Measurements from ENCODE around the gene KCNG2. TPM values are rescaled to one million over a fixed set of nuclear protein-coding genes. Genes with fewer than 3 reads are reported as not detected.

Gene KCNG2
- total and polyA plus RNA-seq, 2 donors (not counting 1 experiment from before 2014, with no cell fraction given) = not detected

DNA sequence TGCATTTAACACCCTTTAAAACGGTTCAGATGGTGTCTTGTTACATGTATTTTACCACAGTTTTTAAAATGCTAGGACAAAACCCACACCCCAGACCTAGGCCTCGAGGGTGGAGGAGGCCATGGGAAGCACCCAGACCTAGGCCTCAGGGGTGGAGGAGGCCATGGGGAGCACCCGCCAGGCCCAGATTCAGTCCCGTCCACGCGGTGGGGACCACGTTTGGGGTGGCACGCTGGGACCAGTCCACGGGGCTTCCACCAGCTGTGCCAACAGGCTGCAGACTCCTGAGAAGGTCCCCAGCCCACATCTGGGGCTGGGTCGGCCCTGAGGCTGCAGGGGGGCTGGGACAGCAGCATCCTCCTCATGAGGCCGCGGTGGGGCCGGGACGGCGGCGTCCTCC, 90.3 kb downstream of the KCNG2 start:
- Mint-ChIP-seq H3K27ac (no peak overlapping the region), H3K4me3 (no peak overlapping the region), H3K27me3 (no peaks in the 10 kb centered on the region), H3K9me3 (ENCODE audit: insufficient read depth) (peaks cover 22% of the 10 kb centered on the region), H3K4me1 (no peaks in the 10 kb centered on the region)
- Histone ChIP-seq H3K36me3 (replicated peaks in 1 of 2; ENCODE audit: control extremely low read depth in 1 of 2, control insufficient read depth in 1 of 2, extremely low read depth in 1 of 2, insufficient read depth in 2 of 2, low read length in 1 of 2) (no peaks in the 10 kb centered on the region), H2AFZ (ENCODE audit: insufficient read depth, low read depth, low read length, poor library complexity, severe bottlenecking) (no peak overlapping the region), H3K79me2 (ENCODE audit: control insufficient read depth, insufficient read depth, low read length) (no peaks in the 10 kb centered on the region), H3K9me3 (ENCODE audit: control extremely low read depth in 1 of 3, control insufficient read depth in 2 of 3, insufficient read depth in 1 of 3, low read length in 2 of 3) (peaks cover 3 to 55% (median 36%) of the 10 kb centered on the region in 3 donors), H4K20me1 (ENCODE audit: control insufficient read depth, insufficient read depth, low read length, poor library complexity, severe bottlenecking) (no peaks in the 10 kb centered on the region), H3K9ac (ENCODE audit: low read length) (no peak overlapping the region), H3K27ac (ENCODE audit: low read length in 2 of 2) (no peak overlapping the region), H3K27me3 (replicated peaks in 1 of 4; ENCODE audit: control extremely low read depth in 1 of 4, control insufficient read depth in 3 of 4, insufficient read depth in 4 of 4, low read length in 3 of 4) (no peaks in the 10 kb centered on the region), H3K4me3 (ENCODE audit: control extremely low read depth in 1 of 5, extremely low read depth in 1 of 5, insufficient read depth in 1 of 5, low read depth in 2 of 5, low read length in 4 of 5) (no peak overlapping the region), H3K4me2 (replicated peaks; ENCODE audit: low read depth, low read length, poor library complexity, severe bottlenecking) (no peak overlapping the region), H3K4me1 (ENCODE audit: control insufficient read depth in 2 of 2, insufficient read depth in 2 of 2, low read length in 2 of 2) (no peaks in the 10 kb centered on the region)
- ATAC-seq (ENCODE audit: low read depth) = no peak
- 96% methylated on average over 14 of the region's 16 CpGs for WGBS (ENCODE audit: insufficient coverage)
- no peak for TF ChIP-seq EZH2 (IDR thresholded peaks at IDR 0.05; ENCODE audit: borderline replicate concordance, insufficient read depth, low read depth, low read length, poor library complexity, severe bottlenecking)
- TF ChIP-seq, protein P1, sequence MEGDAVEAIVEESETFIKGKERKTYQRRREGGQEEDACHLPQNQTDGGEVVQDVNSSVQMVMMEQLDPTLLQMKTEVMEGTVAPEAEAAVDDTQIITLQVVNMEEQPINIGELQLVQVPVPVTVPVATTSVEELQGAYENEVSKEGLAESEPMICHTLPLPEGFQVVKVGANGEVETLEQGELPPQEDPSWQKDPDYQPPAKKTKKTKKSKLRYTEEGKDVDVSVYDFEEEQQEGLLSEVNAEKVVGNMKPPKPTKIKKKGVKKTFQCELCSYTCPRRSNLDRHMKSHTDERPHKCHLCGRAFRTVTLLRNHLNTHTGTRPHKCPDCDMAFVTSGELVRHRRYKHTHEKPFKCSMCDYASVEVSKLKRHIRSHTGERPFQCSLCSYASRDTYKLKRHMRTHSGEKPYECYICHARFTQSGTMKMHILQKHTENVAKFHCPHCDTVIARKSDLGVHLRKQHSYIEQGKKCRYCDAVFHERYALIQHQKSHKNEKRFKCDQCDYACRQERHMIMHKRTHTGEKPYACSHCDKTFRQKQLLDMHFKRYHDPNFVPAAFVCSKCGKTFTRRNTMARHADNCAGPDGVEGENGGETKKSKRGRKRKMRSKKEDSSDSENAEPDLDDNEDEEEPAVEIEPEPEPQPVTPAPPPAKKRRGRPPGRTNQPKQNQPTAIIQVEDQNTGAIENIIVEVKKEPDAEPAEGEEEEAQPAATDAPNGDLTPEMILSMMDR (IDR thresholded peaks at IDR 0.05) = no peak
- intact Hi-C loops (cut with micrococcal nuclease) = no loop called here
- POLR2A ChIA-PET = no interaction called here
- CTCF ChIA-PET = no interaction called here
- no peak for DNase-seq

DNA sequence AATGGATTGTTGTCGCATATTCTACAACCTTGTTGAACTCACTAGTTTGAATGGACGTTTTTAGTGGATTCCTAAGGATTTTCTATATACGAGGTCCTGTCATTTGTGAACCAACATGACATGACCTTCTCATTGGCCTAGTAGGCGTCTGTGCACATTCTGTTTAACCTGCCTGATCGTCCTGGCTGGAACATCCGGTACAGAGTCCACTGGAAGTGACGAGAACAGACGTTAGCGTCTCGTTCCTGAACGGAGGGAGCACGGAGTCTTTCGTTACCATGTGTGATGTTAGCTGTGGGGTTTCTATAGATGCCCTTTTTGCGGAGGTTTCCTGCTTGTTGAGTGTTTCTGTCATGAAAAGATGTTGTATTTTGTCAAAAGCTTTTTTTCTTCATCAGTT, 91.8 kb downstream of the KCNG2 start:
- H3K4me3 ChIP-seq (ENCODE audit: control extremely low read depth in 1 of 5, extremely low read depth in 1 of 5, insufficient read depth in 1 of 5, low read depth in 2 of 5, low read length in 4 of 5) = no peak overlapping the region
- TF ChIP-seq EZH2 (IDR thresholded peaks at IDR 0.05; ENCODE audit: borderline replicate concordance, insufficient read depth, low read depth, low read length, poor library complexity, severe bottlenecking) = no peak
- TF ChIP-seq, protein P1 (IDR thresholded peaks at IDR 0.05) = no peak
- Mint-ChIP-seq H3K9me3 (ENCODE audit: insufficient read depth) (peaks cover 36% of the 10 kb centered on the region), H3K27ac (no peak overlapping the region), H3K27me3 (no peaks in the 10 kb centered on the region), H3K4me3 (no peak overlapping the region), H3K4me1 (no peaks in the 10 kb centered on the region)
- no peaks in the 10 kb centered on the region for H3K36me3 ChIP-seq (replicated peaks in 1 of 2; ENCODE audit: control extremely low read depth in 1 of 2, control insufficient read depth in 1 of 2, extremely low read depth in 1 of 2, insufficient read depth in 2 of 2, low read length in 1 of 2)
- no peak overlapping the region for H3K4me2 ChIP-seq (replicated peaks; ENCODE audit: low read depth, low read length, poor library complexity, severe bottlenecking)
- intact Hi-C loops (cut with micrococcal nuclease) = no loop called here
- peaks cover 5 to 54% (median 45%) of the 10 kb centered on the region in 3 donors for H3K9me3 ChIP-seq (ENCODE audit: control extremely low read depth in 1 of 3, control insufficient read depth in 2 of 3, insufficient read depth in 1 of 3, low read length in 2 of 3)
- no peaks in the 10 kb centered on the region for H3K27me3 ChIP-seq (replicated peaks in 1 of 4; ENCODE audit: control extremely low read depth in 1 of 4, control insufficient read depth in 3 of 4, insufficient read depth in 4 of 4, low read length in 3 of 4)
- no peak for DNase-seq
- H3K4me1 ChIP-seq (ENCODE audit: control insufficient read depth in 2 of 2, insufficient read depth in 2 of 2, low read length in 2 of 2) = no peaks in the 10 kb centered on the region
- 94% methylated on average over 14 of the region's 14 CpGs for WGBS (ENCODE audit: insufficient coverage)
- H2AFZ ChIP-seq (ENCODE audit: insufficient read depth, low read depth, low read length, poor library complexity, severe bottlenecking) = no peak overlapping the region
- no peak overlapping the region for H3K9ac ChIP-seq (ENCODE audit: low read length)
- ChIA-PET POLR2A (no interaction called here), CTCF (no interaction called here)
- H3K79me2 ChIP-seq (ENCODE audit: control insufficient read depth, insufficient read depth, low read length) = no peaks in the 10 kb centered on the region
- ATAC-seq (ENCODE audit: low read depth) = no peak
- H3K27ac ChIP-seq (ENCODE audit: low read length in 2 of 2) = no peak overlapping the region
- H4K20me1 ChIP-seq (ENCODE audit: control insufficient read depth, insufficient read depth, low read length, poor library complexity, severe bottlenecking) = no peaks in the 10 kb centered on the region
